Heart right ventricle (tissue), 16 donors: ENCODE measurements around the gene PKP2. TPM values are rescaled to one million over a fixed set of nuclear protein-coding genes. Genes with fewer than 3 reads are reported as not detected.
A peak's percentile ranks its signal among the peaks of the same experiment; 100 is the strongest.

Experiments used
- ATAC-seq, 8 donors: fragments of 200-7000 bp; cut with Tn5 transposase; one replicate each; pipeline ENCODE4 v1.9.1; 2020; ENCODE audit warnings: mild to moderate bottlenecking in 8 of 8, moderate library complexity in 8 of 8, moderate number of reproducible peaks in 1 of 8
- DNase-seq, 2 donors: peaks; one replicate each; pipeline ENCODE4 v3.0.0-alpha.2; 2020
- H3K27ac ChIP-seq, 10 donors: fragments of 200-600 bp; sonication (generic) in 2 of 10; one replicate each; pipeline versions ENCODE4 v1.5.0 to v1.8.0; 2020 to 2022; ENCODE audit warnings: mild to moderate bottlenecking in 3 of 10
- H3K27me3 ChIP-seq, 7 donors: fragments of 200-600 bp; one replicate each; pipeline ENCODE4 v1.8.0; 2021 to 2022; ENCODE audit warnings: mild to moderate bottlenecking in 2 of 7
- H3K36me3 ChIP-seq, 9 donors: fragments of 200-600 bp; sonication (generic) in 1 of 9; one replicate each; pipeline versions ENCODE4 v1.5.0 to v1.8.0; 2020 to 2022; ENCODE audit warnings: mild to moderate bottlenecking in 2 of 9
- H3K4me1 ChIP-seq, 9 donors: fragments of 200-600 bp; sonication (generic) in 1 of 9; one replicate each; pipeline versions ENCODE4 v1.5.0 to v1.8.0; 2020 to 2022; ENCODE audit warnings: mild to moderate bottlenecking in 4 of 9
- H3K4me3 ChIP-seq, 10 donors: fragments of 200-600 bp; sonication (generic) in 2 of 10; one replicate each; pipeline versions ENCODE4 v1.5.0 to v1.8.0; 2020 to 2022; ENCODE audit warnings: mild to moderate bottlenecking in 7 of 10, moderate library complexity in 2 of 10
- H3K9me3 ChIP-seq, 11 donors: fragments of 200-600 bp in 10 of 11; sonication (generic) in 2 of 11; one replicate each; pipeline versions ENCODE4 v1.5.0 to v1.8.0; 2013 to 2022; ENCODE audit warnings: mild to moderate bottlenecking in 2 of 11, control low read depth in 1 of 11, moderate library complexity in 1 of 11
- WGBS, 2 donors: extraction: QIAGEN DNeasy Blood & Tissue Kit; methylation state at CpG; one replicate each; pipeline ENCODE4 v1.1.7; 2013; ENCODE audit warnings: inconsistent platforms in 1 of 2; 5-methylcytosine and 5-hydroxymethylcytosine counted together
- intact Hi-C, 10 donors: fragments of 100-400 bp; cut with DNase I; formaldehyde crosslinking; loops; one replicate each; pipeline versions ENCODE4 v1.11.1 to v1.14.2; 2022
- polyA plus RNA-seq, 2 donors: library from polyadenylated mRNA; stranded (reverse); fragments of 200-250 nt; gene quantifications; one replicate each; pipeline ENCODE4 v1.2.3, GENCODE V29; 2013
- total RNA-seq, 10 donors: library from RNA; stranded (reverse); fragmentation: NEBNext Ultra II Directional in 3 of 10; extraction: Animal tissue kit (Norgen Biotek cat#: 25700) in 3 of 10; gene quantifications; one replicate each; pipeline versions ENCODE4 v1.2.1 to v1.2.4, GENCODE V29; 2021 to 2023
- TF ChIP-seq, protein P1 (sequence below), 9 donors: fragments of 200-600 bp; sonication (generic) in 2 of 9; IDR thresholded peaks; one replicate each; pipeline versions ENCODE4 v1.5.0 to v1.8.0; 2021 to 2022; ENCODE audit warnings: antibody characterized with exemption in 9 of 9, mild to moderate bottlenecking in 5 of 9, moderate library complexity in 1 of 9
- donor health status: Arrhythmogenic right ventricular cardiomyopathy.
- donor health status: ischemic (EF 13 %, LVEDD 7.1; RV severe dilation, severe dysfunction).
- donor health status: healthy with polysubstance abuse.
- donor health status: DM: no; HTN: yes; CAD: no.
- donor health status: DM: no; HTN: no; CAD: no.
- donor health status: ischemic (EF 25% LVEDD 6.9; RV normal size, moderate dysfunction).
- donor health status: ischemic (EF 25% LVEDD 5.7; RV mildly dilated, moderate dysfunction).
- donor health status: healthy.
- donor health status: DM: yes; HTN: yes; CAD: no.
- donor health status: Ischemic cardiomyopathy.
- donor health status: ischemic (EF 35%, LVEDD 5.7; RV mildly dilated, moderate dysfunction).
- donor health status: nonischemic (EF 11% LVEDD 7.7; RV severe dilation, severe dysfunction).
- donor health status: DM: yes; HTN: yes; CAD: no.
- donor health status: PGD.
- donor health status: ischemic (EF 29% LVEDD 5.4; RV normal size, mild dysfunction).
- donor health status: nonischemic (EF 23%, LVEDD 6.1; RV moderate dilation, normal function).

Gene PKP2
- total and polyA plus RNA-seq, 12 donors, result 92.3 to 639 (median 410) TPM

DNA sequence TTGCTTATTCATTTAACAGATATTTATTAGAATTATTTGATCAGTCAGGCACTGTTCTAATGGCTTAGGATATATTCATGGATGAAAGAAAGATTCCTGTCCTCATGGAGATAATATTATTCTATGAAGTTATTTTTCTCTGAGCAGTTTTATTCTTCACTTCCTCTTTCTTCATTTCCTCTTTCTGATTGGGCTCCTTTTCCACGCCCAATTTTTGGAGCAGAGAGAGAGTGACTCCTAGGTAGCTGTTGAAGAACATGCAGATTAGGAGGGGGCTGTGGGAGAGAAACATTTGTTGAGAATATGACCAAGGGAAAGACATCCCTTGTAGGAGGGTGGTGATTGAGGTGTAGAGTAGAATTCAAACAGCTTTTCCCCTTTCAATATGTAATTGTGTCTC is 134.9 kb downstream of the PKP2 start:
- H3K4me1 ChIP-seq, result peaks cover 0 to 5% (median 0%) of the 10 kb centered on the region in 9 donors
- peaks cover 0 to 7% (median 0%) of the 10 kb centered on the region in 7 donors for H3K27me3 ChIP-seq
- WGBS, 2 donors, result 42 to 45% methylated on average over 1 of the region's 1 CpG
- H3K4me3 ChIP-seq, result no peak overlapping the region
- TF ChIP-seq, protein P1, sequence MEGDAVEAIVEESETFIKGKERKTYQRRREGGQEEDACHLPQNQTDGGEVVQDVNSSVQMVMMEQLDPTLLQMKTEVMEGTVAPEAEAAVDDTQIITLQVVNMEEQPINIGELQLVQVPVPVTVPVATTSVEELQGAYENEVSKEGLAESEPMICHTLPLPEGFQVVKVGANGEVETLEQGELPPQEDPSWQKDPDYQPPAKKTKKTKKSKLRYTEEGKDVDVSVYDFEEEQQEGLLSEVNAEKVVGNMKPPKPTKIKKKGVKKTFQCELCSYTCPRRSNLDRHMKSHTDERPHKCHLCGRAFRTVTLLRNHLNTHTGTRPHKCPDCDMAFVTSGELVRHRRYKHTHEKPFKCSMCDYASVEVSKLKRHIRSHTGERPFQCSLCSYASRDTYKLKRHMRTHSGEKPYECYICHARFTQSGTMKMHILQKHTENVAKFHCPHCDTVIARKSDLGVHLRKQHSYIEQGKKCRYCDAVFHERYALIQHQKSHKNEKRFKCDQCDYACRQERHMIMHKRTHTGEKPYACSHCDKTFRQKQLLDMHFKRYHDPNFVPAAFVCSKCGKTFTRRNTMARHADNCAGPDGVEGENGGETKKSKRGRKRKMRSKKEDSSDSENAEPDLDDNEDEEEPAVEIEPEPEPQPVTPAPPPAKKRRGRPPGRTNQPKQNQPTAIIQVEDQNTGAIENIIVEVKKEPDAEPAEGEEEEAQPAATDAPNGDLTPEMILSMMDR (IDR thresholded peaks at IDR 0.05), result no peak
- H3K9me3 ChIP-seq, result no peaks in the 10 kb centered on the region
- ATAC-seq (no peak), DNase-seq (no peak)
- intact Hi-C loops, result loop anchor here in 2 of 10 donors (5.0 to 10.0 kb wide), 3 partner anchors 146 to 1253 kb away; no protein-coding TSS in a partner anchor
- no peak overlapping the region for H3K27ac ChIP-seq
- no peaks in the 10 kb centered on the region for H3K36me3 ChIP-seq

DNA sequence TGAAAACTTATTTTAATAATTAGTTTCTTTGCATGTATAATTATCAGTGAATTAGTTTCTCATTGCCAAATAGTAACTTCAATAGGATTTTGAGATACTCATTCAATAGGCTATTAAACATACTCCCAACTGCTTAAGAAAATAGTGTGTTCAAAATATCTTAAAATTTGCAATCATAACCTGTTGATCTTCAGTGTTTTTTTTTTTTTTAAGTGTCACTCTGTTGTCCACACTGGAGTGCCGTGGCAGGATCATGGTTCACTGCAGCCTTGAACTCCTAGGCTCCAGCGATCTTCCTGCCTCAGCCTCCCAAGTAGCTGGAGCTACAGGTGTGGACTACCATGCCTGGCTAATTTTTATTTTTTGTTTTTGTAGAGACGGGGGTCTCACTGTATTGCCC is 139.4 kb downstream of the PKP2 start:
- H3K4me1 ChIP-seq, result peaks cover 0 to 36% (median 20%) of the 10 kb centered on the region in 9 donors
- intact Hi-C loops, result loop anchor here in 8 of 10 donors (2.0 to 10.0 kb wide), 11 partner anchors 158 to 1458 kb away; partner anchors contain the start of gene ALG10 (in 4 of the 8)
- WGBS, 2 donors, result 87 to 88% methylated on average over 3 of the region's 3 CpGs
- H3K4me3 ChIP-seq, result no peak overlapping the region
- no peak overlapping the region for H3K27ac ChIP-seq
- TF ChIP-seq, protein P1 (IDR thresholded peaks at IDR 0.05), result no peak
- peaks cover 0 to 21% (median 9%) of the 10 kb centered on the region in 9 donors for H3K36me3 ChIP-seq
- DNase-seq (no peak), ATAC-seq (no peak)
- H3K9me3 ChIP-seq, result no peaks in the 10 kb centered on the region
- peaks cover 0 to 7% (median 0%) of the 10 kb centered on the region in 7 donors for H3K27me3 ChIP-seq

DNA sequence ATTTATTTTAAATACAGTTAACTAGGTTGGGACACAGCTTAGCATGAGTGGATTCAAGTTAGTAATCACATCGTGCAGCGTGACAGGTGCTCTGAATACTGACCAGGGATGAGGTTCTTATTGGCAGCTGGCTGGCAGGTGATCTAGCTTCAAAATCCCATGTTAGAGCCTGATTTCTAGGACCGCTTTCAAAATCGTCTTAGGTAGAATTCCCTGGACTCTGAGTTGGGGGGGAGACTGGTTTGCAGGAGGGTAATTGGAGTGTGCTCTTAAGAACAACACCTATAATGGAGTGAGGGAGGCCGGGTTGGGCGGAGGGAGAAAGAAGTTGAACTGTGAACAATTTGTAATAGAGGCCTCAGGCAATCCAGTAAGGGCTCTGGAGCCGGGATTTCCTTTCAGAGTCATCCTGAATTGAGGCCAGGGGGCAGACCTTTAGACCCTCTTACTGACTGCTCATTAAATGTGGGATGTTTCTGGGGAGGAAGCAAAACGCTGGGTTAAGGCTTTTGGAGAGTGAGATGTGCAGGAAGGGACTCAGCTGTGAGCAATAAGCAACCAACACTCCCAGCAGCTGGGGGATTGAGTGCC is 140.0 kb downstream of the PKP2 start:
- intact Hi-C loops, result loop anchor here in 9 of 10 donors (1.0 to 10.0 kb wide), 13 partner anchors 158 to 1458 kb away; partner anchors contain the start of gene ALG10 (in 6 of the 9)
- no peaks in the 10 kb centered on the region for H3K9me3 ChIP-seq
- peak overlapping the region in 4 of 10 donors; percentile 85 to 95 (median 90) for H3K27ac ChIP-seq
- peak overlapping the region in 8 of 10 donors; percentile 77 to 95 (median 85) for H3K4me3 ChIP-seq
- peaks cover 0 to 26% (median 10%) of the 10 kb centered on the region in 9 donors for H3K36me3 ChIP-seq
- peaks cover 0 to 6% (median 0%) of the 10 kb centered on the region in 7 donors for H3K27me3 ChIP-seq
- 32 to 39% methylated on average over 8 of the region's 8 CpGs for WGBS, 2 donors
- TF ChIP-seq, protein P1 (IDR thresholded peaks at IDR 0.05), result peak in 1 of 9 donors; percentile 17
- H3K4me1 ChIP-seq, result peaks cover 0 to 35% (median 20%) of the 10 kb centered on the region in 9 donors
- DNase-seq (no peak), ATAC-seq (no peak)

DNA sequence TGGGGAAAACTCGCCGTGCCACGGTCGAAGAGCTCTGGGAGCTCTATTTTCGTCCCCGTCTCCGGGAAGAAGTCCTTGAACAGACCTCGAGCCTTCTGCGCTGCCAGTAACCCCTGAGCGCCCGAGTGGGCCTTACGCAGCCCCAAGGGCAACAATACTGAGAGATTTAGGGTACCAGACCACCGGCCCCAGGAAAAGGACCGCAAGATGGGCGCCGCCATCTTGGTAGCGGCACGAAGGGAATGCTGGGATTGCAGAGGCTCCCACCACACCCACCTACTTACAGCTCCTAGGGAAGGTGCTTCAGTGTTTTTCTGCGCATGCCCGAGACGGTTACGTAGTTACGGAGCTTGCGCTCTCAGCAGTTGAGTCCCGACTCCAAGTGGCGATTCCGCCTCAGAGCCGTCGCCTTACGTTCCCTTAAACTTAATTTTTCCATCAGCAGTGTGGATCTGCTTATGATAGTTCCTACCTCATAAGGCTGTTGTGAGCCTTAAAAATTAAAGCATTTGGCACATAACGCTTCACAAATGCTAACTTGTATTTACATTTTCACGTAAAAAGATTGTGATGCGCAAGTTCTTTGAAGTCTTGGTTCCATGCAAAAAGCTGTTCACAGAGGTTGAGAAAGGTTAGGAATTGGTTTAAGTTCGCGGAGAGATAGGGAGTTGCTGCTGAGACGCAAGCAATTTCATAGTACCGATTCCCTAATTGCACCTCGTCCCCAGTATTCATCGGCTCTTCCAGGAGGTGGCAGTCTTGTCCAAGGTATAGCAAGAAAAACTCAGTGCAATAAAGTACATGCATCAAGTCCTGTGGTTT is 140.7 kb downstream of the PKP2 start, which contains the start of gene YARS2:
YARS2 (minus strand) TSS at position 244 of the 822 bp plus-strand sequence; CDS start at position 221, 23 bp downstream.
- 0 to 1% methylated on average over 39 of the region's 39 CpGs for WGBS, 2 donors
- ATAC-seq (peak; percentile 99 to 100 (median 99)), DNase-seq (peak; percentile 89 to 97)
- Histone ChIP-seq H3K4me3 (peak within 1 kb of the TSS; percentile 54 to 97 (median 85)), H3K36me3 (peaks cover 0 to 34% (median 17%) of the 10 kb centered on the region in 9 donors), H3K9me3 (no peaks in the 10 kb centered on the region), H3K4me1 (peaks cover 0 to 32% (median 20%) of the 10 kb centered on the region in 9 donors), H3K27ac (peak within 1 kb of the TSS; percentile 57 to 95 (median 87)), H3K27me3 (no peaks in the 10 kb centered on the region)
- TF ChIP-seq, protein P1 (IDR thresholded peaks at IDR 0.05), result peak; percentile 53 to 87 (median 79)
- intact Hi-C loops, result loop anchor here in 9 of 10 donors (1.0 to 10.0 kb wide), 14 partner anchors 77 to 1459 kb away; partner anchors contain the start of genes ALG10 (in 6 of the 9) and DNM1L (in 1 of the 9)
